Ramos (cell line): ENCODE measurements around the gene TENM4.

ENCODE experiments used
- in situ Hi-C: fragments of 300-500 bp; cut with MboI; formaldehyde crosslinking; loops from one replicate; pipeline ENCODE4 v1.14.3; 2022; ENCODE audit warnings: low sequenced_read_pairs; ENCODE audit not compliant: unreplicated experiment

TENM4 gene

DNA sequence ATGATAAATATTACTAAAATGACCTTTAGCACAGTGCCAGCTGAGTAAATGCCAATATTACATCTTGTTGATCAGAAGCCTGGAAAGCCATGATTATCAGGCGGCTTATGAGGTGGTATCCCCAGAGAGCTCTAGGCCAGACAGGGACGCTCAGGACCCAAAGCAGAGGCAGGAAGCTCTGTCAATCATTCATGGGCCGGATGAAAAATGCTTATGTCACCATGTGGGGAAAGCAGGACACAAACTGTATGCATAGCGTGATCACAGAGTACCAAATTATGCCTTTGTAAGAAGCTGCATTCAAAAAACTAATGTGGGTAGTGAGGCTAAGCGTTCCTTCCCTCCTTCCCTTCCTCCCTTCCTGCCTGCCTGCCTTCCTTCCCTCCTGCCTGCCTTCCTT, 82.6 kb downstream of the TENM4 start:
- in situ Hi-C loops: no loop called here

DNA sequence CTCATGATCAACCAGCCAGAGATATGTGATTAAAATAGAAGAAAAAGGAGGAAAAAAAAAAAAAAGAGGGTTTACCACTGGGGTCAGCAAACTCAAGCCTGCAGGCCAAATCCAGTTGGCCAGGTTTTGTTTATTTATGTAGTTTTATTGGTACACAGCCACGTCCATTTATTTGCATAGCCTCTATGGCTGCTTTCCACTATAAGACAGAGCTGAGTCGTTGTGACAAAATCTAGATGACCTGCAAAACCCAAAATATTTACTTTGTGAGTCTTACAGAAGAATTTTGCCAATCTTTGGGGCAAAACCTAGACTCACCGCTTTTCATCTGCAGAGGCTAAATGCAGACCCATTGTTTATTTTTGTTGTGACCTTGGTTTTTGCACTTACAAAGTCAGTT, 87.1 kb downstream of the TENM4 start:
- in situ Hi-C loops: no loop called here

DNA sequence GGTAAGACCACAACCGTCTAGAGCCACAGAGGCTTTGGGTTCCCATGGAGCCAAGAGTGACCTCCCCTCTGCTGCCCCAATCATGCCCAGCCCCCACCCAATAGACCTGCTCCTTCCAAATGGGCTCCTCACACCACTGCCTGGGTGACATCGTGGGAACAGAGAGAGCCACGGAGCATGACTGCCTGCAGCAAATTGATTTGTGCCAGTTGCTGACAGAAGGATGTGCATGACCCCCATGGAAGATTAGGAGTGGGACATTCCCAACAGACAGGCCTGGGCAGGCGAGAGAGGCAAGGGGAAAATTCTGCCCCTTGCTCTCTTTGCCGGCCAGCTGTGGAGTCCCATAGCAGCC, 88.5 kb downstream of the TENM4 start:
- in situ Hi-C loops: no loop called here

DNA sequence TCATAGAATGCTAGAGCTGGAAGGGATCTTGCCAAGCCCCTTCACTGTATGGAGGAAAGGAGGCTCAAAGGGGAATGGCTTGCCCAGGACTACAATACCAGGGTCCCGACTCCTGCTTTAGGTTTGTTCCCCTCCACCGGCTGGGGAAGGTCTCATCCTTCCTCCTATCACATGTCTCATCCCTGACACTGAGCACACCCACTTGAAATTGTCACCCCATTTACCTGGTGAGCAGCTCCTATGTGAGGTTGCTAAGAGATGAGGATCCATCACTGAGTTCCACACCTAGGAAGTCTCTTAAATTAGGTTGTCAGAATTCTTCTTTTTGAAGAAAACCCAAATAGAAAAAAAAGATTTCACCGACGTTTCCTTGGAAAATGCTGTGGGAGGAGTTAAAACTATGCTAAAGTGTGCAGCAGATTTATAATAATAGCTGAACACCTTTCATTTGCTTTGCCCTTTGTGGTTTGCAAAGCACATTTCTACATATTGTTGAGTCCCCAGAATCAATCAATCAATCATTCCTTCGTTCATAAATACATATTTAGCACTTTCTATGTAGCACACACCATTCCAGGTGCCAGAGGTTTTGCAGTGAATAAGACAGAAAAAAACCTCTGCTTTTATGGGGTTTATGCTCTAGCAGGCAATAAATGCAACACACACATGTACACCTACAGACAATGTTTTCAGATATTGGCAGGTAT, 91.7 kb downstream of the TENM4 start:
- in situ Hi-C loops: no loop called here

DNA sequence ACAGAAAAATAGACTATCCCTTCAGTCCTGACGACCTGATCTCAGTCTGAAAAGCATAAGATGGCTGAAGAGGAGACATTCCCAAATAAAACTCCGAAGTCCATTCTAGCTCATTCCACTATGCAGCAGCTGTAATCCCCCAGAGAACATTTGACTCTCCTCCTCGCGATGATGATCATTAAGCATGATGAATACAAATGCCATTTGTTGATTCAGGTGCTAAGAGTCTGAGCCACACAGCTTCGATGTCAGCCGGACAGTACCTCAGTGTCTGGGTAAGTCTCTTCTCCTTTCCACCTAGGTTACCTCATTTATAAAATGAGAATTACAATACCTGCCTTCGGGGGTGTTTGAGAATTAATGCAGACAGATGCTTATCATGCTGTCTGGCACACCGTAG, 94.8 kb downstream of the TENM4 start:
- in situ Hi-C loops: no loop called here

DNA sequence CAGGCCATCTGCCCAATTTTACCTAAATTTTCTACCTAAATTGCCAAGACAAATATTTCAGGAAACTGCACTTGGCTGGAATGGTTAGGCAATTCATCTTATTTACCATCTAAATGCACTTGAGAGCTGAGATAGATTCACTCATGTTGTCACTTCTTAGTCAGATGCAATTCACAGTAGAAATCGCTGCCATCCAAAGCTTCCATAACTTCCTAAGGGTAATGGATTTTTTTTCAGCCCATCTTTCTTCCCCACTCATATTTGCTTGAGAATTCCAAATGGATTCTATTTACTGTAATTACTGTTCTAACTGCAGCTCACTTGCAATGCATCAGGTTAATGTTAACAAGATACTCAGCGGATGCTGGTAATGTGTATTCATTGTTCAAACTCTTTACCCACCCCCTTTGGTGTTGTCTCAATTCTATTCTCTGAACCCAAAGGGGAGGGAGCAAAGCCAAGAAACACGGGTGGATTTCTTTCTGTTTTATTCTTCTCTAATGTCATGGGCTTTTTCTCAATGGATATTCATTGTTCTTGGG, 96.0 kb downstream of the TENM4 start:
- in situ Hi-C loops: no loop called here

DNA sequence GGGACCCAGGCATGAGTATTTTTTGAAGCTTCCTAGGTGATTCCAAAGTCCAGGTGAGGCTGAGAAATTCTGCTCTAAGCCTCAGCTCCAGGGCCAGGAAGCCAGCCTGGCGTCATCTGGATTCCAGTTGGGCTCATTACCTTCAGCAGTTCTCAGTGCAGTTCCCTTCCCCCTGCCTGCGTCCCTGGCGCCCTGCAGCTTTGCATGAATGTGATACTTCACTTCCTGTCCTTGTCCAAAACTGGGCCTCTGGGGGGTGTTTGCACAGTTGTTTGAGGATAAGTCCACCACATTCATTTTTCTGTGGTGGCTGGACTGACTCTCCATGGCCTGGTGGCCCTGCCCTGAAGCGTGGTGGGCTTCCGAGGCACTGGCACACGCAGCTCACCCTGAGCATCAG, 98.1 kb downstream of the TENM4 start:
- in situ Hi-C loops: no loop called here

DNA sequence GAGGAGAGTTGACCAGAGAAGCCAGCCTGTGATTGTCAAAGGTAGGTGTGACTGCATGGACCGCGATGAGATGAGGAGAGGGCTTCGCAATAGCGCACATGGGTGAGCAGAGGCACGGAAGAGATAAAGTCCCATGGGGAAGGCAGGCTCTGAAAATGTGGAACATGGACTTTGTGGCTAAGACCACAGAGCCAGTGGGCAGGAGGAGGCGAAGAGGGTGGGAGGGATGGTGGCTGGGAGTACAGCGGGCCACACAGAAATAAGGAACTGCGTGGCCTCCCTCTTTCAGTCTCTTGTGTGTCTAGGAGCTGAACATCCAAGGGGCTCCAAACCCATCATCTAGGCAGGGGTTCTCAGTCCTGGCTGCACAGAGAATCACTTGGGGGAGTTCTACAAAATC, 98.6 kb downstream of the TENM4 start:
- in situ Hi-C loops: no loop called here

DNA sequence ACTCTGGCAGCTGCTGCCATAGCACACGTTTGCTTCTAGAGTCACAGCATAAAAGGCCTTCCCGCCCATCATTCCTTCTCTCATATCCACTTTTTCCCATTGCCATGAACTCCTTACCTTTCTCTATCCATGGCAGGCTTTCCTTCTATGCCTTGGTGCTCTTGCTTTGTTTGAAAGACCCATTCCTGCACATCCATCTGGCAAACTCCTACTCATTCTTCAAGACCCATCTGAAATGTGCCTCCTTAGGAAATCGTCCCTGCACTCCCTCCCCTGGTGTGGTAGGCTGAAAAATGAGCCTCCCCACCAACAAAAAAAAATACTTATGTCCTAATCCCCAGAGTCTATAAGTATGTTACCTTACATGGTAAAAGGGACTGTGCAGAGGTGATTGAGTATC, 100.3 kb downstream of the TENM4 start:
- in situ Hi-C loops: no loop called here

DNA sequence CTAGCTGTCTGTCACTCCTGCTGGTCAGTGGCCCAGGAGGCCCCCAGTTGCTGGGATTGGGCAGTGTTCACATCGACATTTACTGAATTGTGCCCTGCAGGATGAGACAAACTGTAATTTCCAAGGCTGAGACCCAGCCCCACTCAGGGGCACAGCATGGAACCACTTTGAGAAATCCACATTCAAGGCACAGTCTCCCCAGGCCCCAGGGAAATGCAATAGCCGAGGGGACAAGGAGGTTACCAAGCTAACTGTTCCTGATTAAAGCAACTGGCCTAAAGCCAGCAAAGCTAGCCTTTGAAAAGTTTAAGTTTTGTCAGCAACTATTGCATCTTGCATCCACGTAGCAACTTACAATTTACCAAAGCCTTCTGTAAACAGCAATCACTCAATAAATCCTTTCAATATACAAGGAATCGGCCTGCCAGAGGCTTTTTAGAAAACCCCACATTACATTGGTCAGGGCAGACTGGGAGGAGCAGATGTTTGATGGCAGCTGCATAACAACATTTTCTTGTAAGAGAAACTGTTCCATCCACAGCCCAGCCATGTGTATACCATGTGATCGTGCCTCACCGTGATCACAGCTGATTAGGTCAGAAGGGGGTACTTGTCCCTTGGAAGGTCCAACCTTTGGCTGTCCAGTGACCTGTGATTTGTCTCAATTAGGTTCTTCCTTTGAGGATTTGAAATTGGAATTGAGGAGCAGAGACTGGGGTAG, 103.9 kb downstream of the TENM4 start:
- in situ Hi-C loops: no loop called here

DNA sequence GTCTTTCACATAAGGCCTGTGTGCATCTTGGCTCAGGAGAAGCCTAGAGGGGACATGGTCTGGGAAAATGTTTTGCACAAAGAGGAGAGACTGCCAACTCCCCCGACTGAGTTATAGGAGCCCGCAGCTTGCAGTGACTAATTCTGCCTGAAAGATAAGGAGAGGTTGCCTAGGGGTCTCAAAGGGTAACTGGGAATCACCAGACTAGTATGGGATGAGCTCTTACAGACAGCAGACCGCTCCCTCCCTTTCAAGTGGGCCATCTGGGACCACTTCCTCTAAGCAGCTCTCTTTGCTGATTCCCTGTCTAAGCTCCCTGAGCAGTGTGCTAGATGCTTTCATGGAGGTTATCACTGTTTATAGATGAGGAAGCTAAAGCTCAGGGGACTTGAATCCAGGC, 105.1 kb downstream of the TENM4 start:
- in situ Hi-C loops: no loop called here

DNA sequence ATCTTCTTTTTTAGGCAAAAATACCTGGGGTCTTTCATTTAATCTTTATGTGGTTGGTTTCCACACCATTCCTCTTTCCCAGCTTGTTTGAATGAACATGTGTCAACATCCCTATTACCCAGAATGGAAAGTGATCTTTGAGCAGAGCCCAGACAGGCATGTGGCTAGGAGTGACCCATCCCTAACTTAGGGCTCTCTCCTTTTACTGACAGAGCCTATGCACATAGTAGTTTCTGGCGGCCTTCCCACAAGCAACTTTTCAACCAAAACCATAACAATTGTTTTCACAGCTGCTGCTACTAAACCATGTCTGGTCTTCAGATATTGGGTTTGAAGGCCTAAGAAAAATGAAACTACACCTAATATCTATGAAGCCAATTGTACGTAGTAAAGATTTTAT, 107.5 kb downstream of the TENM4 start:
- in situ Hi-C loops: no loop called here

DNA sequence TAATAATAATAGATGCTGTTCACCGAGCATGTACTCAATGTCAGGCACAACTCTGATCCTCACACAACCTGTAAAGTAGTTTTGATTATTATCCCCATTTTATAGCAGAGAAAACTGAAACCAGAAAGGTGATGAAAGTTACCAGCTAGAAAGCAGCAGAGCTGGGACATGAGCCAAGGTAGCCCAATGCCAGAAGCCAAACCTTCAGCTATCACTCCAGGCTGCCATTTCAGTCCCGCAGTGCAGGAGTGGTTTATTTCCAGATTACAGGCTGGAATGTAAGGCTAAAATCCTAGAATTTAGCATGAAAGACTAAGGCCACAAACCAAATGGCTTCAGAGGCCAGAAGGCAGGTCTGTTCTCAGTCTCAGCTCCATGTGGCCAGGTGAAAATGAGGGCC, 108.8 kb downstream of the TENM4 start:
- in situ Hi-C loops: no loop called here

DNA sequence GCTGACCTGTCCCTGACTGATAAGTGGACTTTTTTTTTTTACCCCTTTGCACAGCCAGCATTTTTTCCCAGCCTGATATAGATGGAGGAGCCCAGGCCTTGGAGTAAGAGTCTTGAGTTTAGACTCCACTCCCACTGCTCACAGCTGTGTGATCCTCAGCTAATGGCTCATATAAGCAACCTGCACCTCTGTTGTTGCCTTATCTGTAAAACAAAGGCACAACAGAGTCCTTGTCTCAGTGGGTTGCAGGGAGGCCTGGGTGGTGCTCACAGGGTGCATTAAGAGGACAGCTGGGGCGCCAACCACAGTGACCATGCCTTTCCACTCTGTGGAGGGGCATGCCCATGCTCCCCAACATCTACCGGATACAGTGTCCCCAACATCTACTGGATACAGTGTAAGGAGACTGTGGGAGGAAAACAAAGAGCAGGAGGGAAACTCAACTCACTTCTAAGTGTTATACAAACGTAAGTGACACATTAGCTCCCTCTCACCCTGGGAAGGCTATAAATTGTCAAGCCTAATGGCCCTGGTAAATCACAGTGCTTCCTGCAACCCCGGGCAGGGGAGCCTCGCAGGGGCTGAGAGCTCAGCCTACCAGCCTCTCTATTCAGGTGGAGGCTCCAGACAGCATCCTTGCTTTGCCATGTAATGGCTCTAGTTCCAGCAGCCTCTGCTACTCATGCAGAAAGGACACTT, 109.5 kb downstream of the TENM4 start:
- in situ Hi-C loops: no loop called here

DNA sequence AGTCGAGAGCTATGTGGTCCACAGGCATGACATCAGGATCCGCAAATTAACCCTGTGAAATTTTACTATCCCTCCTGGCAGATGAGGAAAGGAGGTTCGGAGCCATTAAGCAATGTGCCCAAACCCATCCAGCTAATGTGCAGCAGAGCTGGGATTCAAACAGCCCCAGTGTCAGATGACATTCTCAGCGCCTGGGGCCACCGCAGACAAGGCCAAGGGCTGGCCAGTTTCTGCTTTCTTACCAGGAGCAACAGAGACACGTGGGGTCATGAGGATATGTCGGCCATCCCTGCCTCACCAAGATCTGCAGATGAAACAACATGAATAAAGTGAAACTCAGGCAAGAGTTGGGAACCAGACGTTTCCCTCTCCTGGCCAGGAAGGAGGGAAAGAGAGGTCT, 110.2 kb downstream of the TENM4 start:
- in situ Hi-C loops: no loop called here

DNA sequence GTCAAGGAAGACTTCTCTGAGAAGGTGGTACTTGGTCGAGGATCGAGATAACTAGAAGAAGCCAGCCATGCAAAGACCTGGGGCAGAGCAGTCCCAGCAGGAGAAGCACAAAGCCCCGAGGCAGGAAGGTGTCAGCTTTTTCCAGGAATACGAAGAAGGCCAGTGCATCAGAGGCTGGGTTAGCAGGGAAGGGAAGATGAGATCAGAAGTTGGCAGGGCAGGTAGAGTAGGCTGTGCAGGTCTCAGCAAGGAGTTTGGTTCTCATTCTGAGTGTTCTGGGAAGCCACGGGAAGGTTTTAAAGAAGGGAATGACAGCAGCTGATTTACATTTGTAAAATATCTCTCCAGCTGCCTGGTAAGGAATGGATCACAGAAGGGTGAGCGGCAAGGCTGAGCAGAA, 111.3 kb downstream of the TENM4 start:
- in situ Hi-C loops: no loop called here

DNA sequence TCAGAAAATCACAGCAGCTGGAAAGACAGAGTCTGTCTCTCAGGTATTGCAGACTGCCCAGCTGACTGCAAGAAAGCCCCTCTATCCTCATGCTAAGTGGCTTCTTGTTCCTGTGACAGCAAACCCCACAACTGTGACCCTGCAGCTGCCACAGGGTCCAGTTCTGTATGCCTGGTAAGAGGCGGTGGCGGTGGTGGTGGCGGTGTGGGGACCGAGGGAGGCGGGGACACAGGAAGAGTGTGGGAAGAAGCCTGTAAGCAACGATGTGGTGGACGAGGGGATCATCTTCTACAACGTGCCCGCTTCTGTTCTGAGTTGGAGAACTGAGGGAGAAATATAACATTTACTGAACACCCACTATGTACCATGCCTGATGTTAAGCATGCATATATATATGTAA, 112.4 kb downstream of the TENM4 start:
- in situ Hi-C loops: no loop called here

DNA sequence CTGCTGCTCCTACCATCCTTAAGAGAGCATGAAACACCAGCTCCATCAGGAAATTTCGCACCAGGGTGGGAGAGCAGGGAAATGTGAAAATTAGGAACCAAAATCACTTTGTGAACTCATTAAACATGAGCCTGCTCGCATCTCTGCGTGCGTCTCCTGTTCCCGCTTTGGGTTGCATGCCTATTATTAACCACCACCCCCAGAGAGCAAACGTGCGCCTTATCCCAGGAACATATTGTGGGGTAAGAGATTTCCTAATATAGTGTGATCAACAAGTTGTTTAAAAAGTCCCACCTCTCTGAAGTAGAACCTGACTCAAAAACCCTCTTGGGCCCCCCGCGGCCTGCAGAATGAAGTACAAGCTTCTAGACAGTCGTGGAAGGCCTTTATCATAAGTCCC, 115.0 kb downstream of the TENM4 start:
- in situ Hi-C loops: no loop called here

DNA sequence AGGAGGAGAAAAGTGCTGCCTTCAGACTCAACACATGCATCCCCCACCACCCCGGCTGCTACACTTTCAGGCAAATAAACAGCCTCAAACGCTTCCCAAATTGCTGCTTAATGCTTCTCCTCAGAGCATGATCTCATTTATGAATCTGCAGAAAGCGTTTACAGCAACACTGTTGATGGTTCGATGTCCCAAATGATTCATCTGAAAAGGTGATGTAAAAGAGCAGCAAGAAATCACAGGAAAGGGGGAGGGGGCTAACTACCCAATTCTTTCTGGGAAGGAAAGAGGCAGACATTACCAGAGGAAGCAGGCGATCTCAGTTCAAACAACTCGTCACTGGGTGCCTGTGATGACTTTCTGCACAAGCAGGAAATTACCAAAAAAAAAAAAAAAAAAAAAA, 119.6 kb downstream of the TENM4 start:
- in situ Hi-C loops: no loop called here

DNA sequence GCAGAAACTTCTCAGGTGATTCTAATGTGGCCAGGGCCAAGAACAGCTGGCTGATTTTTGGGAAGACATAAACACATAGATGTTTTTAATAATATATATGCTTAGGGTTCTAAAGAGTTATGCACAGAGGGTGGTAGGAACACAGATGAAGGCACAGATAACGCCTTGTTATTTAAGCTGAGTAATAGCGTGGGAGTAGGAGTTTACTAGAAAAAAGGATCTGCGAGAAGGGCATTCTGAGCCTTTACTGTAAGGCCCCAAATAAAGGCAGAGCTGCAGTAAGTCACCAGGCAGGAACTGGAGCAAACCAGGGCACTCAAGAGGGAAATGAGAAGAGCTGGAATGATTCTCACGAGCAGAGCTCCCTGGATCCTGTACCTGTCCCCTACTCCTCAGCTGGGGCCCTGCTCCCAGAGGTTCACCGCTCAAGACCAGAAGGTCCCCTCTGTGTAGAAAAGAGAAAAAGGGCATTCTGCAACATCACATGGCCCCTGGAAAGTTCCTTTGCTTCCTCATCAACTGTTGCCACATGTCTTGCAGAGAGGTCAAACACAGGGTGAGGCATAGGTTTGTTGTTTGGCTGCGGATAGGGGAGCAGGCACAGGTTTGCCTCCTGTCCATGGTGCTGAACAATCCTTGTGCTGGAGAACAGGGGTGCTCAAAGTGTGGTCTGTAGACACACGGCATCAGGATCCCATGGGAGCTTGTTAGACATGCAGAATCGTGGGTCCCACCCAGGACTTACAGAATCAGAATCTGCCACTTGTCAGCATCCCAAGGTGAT, 125.7 kb downstream of the TENM4 start:
- in situ Hi-C loops: no loop called here

DNA sequence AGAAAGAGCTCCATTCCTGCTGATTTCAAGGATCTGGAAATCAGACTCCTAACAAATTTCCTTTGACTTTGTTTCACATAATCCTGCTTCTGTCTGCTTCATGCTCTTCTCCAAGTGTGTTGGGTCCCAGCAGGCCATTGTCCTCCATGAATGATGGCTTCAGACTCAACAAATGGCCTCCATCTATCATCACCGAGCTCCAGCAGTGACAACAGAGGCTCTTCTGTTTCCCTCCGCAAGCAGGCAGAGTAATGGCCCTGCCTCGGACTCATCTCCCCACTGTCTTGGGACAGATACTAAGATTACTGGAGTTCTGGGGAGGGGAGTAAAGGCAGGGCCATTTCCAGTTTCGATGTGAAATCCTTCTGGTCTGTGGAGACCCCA, 127.3 kb downstream of the TENM4 start:
- in situ Hi-C loops: no loop called here
